Hepatocyte (in vitro differentiated cells): ENCODE data around the gene KIF18B.

Experiments used
- EZH2 ChIP-seq: fragments of 200-600 bp; sonication (generic); IDR thresholded peaks from 2 replicates; pipeline ENCODE4 v1.6.1; 2016; ENCODE audit warnings: antibody characterized with exemption, mild to moderate bottlenecking, borderline replicate concordance
- EZH2phosphoT487 ChIP-seq: fragments of 200-600 bp; sonication (generic); IDR thresholded peaks from one replicate; pipeline ENCODE4 v1.6.1; 2018; ENCODE audit warnings: antibody characterized with exemption, mild to moderate bottlenecking, low read depth, moderate library complexity; ENCODE audit not compliant: unreplicated experiment, severe bottlenecking
- TF ChIP-seq, protein P1 (sequence below): fragments of 200-600 bp; sonication (generic); IDR thresholded peaks from 2 replicates; pipeline ENCODE4 v1.5.1; 2016; ENCODE audit warnings: antibody characterized with exemption, mild to moderate bottlenecking; ENCODE audit not compliant: poor library complexity

DNA sequence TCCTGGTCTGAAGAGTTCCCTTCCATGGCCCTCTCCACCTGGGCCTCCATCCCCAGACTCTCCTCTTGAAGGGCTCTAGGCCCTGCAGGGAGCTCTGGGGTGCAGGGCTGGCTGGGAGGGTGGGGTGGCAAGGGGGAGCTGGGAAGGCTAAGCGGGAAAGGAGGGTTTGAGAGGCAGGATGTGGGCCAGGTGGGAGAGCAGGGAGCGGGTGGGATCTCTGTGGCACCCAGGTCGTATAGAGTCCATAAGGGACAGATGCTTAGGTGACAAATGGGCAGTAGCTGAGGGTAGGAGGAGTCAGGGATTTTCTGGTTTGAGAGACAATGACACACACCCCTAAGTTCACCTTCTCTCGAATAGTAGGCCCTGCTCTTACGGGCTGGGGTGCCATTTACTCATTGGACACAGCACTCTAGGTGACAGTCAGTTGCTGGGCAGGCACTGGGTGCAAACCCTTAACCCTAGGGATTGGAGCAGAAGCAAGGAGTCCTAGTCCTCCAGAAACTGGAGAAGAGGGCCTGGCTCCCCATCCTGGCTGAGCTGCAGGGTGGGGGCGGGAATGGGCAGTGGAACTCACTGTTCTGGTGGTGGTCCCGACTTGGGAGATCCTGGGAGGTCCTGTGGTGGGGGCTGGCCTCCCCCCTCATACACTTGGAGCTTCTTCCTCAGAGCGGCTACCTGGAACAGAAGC is 15.3 kb downstream of the KIF18B start:
- TF ChIP-seq, protein P1, sequence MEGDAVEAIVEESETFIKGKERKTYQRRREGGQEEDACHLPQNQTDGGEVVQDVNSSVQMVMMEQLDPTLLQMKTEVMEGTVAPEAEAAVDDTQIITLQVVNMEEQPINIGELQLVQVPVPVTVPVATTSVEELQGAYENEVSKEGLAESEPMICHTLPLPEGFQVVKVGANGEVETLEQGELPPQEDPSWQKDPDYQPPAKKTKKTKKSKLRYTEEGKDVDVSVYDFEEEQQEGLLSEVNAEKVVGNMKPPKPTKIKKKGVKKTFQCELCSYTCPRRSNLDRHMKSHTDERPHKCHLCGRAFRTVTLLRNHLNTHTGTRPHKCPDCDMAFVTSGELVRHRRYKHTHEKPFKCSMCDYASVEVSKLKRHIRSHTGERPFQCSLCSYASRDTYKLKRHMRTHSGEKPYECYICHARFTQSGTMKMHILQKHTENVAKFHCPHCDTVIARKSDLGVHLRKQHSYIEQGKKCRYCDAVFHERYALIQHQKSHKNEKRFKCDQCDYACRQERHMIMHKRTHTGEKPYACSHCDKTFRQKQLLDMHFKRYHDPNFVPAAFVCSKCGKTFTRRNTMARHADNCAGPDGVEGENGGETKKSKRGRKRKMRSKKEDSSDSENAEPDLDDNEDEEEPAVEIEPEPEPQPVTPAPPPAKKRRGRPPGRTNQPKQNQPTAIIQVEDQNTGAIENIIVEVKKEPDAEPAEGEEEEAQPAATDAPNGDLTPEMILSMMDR: no peak
- TF ChIP-seq EZH2phosphoT487 (no peak), EZH2 (no peak)
